HG03439 (cell line): ENCODE results near the gene DMGDH.

Experiments used
- ATAC-seq: cut with Tn5 transposase; IDR thresholded peaks from one replicate; pipeline ENCODE4 v1.9.1; 2021; ENCODE audit warnings: mild to moderate bottlenecking, moderate library complexity; ENCODE audit not compliant: unreplicated experiment

DMGDH gene

GRCh38 chr5:78979909-78980308 lies 89.6 kb downstream of the DMGDH start:
- no peak for ATAC-seq

- no peak for ATAC-seq
Measured at GRCh38 chr5:78979117-78979742, 90.2 kb downstream of the DMGDH start.

GRCh38 chr5:78975035-78975434 lies 94.4 kb downstream of the DMGDH start:
- no peak for ATAC-seq

- ATAC-seq, result no peak
Measured at GRCh38 chr5:78974601-78975000, 94.9 kb downstream of the DMGDH start.

GRCh38 chr5:78974011-78974410 lies 95.5 kb downstream of the DMGDH start:
- ATAC-seq, result no peak

GRCh38 chr5:78972654-78973428 lies 96.6 kb downstream of the DMGDH start:
- ATAC-seq, result no peak

GRCh38 chr5:78971998-78972397 lies 97.5 kb downstream of the DMGDH start:
- no peak for ATAC-seq

- ATAC-seq, result no peak
Measured at GRCh38 chr5:78968781-78969180, 100.7 kb downstream of the DMGDH start.

GRCh38 chr5:78964889-78965288 lies 104.6 kb downstream of the DMGDH start:
- no peak for ATAC-seq

- no peak for ATAC-seq
Measured at GRCh38 chr5:78961743-78962142, 107.7 kb downstream of the DMGDH start.

GRCh38 chr5:78959767-78960166 lies 109.7 kb downstream of the DMGDH start:
- ATAC-seq, result no peak

GRCh38 chr5:78958672-78959445 lies 110.6 kb downstream of the DMGDH start:
- ATAC-seq, result no peak

- no peak for ATAC-seq
Measured at GRCh38 chr5:78956901-78957300, 112.6 kb downstream of the DMGDH start.

GRCh38 chr5:78953092-78953800 lies 116.2 kb downstream of the DMGDH start:
- no peak for ATAC-seq
